T-helper 17 cell (primary cell): ENCODE measurements around the gene XIST. TPM values are rescaled to one million over a fixed set of nuclear protein-coding genes. Genes with fewer than 3 reads are reported as not detected.
"Not testable (repeated sequence)": the region's sequence is repeated elsewhere in the genome, so short reads cannot be mapped to it uniquely, and the experiment has no call there.

Source experiments
- ATAC-seq: fragments of 150-1000 bp; cut with Tn5 transposase; 2 replicates; pipeline ENCODE4 v1.10.0; 2021; ENCODE audit warnings: mild to moderate bottlenecking, moderate library complexity
- DNase-seq, 3 donors: peaks; one replicate each; pipeline versions ENCODE4 v3.0.0 to v3.0.0-alpha.2; 2020 to 2021
- H3K9me3 ChIP-seq: one replicate; pipeline ENCODE4 v1.7.0; 2013; ENCODE audit warnings: low read length, mild to moderate bottlenecking; ENCODE audit not compliant: control insufficient read depth, poor library complexity, severe bottlenecking
- H3K27ac Mint-ChIP-seq: one replicate; pipeline ENCODE4 v1.8.0; 2022; ENCODE audit warnings: mild to moderate bottlenecking, moderate library complexity, mixed read lengths
- H3K27me3 Mint-ChIP-seq: one replicate; pipeline ENCODE4 v1.8.0; 2022; ENCODE audit warnings: mixed read lengths
- H3K36me3 Mint-ChIP-seq: one replicate; pipeline ENCODE4 v1.8.0; 2022; ENCODE audit warnings: low read depth, mixed read lengths
- H3K4me1 Mint-ChIP-seq: one replicate; pipeline ENCODE4 v1.8.0; 2022; ENCODE audit warnings: mild to moderate bottlenecking, mixed read lengths
- H3K4me3 Mint-ChIP-seq: one replicate; pipeline ENCODE4 v1.8.0; 2022; ENCODE audit warnings: mild to moderate bottlenecking, moderate library complexity, mixed read lengths
- total RNA-seq, 4 donors: library from RNA in 2 of 4; stranded (reverse) in 2 of 4; gene quantifications; one replicate each; pipeline ENCODE4 v1.2.3 and lab custom pipeline; 2022 to 2026

XIST gene
- total RNA-seq, 2 donors from 2014 or later: not detected

DNA sequence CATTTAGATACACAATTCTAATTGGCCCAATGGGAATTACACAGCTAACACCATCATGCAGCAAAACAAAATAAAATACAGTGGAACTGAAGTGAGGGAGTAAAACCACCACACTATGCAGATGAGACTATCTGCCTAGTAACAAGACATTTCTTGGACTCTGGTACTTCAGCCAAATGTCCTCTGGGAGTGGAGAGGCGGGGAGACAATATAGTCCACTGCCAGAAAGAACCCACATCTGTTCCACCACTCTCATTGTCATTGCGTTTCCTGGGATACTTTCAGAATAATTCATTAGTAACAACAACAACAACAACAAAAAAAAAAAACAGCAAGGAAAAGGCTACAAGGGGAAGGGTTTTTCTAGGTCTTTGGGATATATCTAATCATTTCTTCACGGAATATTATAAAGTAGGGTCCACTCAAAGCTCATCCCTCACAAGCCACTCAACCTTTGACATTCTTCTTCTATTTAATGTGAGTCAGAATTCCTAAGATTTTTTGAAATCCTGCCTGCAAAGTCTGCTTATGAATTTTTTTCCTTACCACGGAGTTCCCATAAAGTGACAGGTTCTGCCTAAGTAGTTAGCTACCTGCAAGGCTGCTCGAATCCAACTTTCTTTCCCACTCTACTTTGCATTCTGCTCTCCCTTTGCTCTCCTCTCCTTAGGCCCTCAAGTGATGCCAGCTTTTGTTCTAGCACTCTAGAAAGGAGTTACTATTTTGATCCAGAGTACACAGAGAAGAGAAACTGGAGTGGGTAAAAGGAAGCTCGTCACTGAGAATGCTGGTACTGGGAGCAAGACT, 34.9 kb downstream of the XIST start:
- DNase-seq: no peak
- H3K36me3 Mint-ChIP-seq: no peaks in the 10 kb centered on the region
- no peak for ATAC-seq
- no peaks in the 10 kb centered on the region for H3K9me3 ChIP-seq
- no peak overlapping the region for H3K4me3 Mint-ChIP-seq
- peaks cover 4% of the 10 kb centered on the region for H3K27me3 Mint-ChIP-seq
- H3K4me1 Mint-ChIP-seq: no peaks in the 10 kb centered on the region
- no peak overlapping the region for H3K27ac Mint-ChIP-seq

DNA sequence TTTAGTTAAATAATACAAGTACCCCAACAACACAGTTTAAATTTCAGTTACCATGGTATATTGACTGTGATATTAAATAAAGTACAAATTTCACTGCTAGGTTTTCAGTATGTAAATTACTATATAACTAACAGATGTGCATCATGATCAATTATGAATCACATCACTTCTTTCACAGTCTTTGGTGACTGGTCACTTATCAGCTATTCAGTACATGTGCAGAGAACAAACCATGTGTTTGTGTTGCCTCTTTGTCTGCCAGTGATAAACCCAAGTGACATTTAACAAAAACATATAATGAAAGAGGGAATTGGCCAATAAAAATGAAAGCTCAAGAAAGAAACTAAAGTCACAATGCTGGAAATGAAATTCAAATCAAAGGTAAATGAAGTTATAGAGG, 40.3 kb downstream of the XIST start:
- no peaks in the 10 kb centered on the region for H3K27me3 Mint-ChIP-seq
- H3K36me3 Mint-ChIP-seq: no peaks in the 10 kb centered on the region
- H3K27ac Mint-ChIP-seq: no peak overlapping the region
- DNase-seq: no peak
- no peaks in the 10 kb centered on the region for H3K4me1 Mint-ChIP-seq
- no peak overlapping the region for H3K4me3 Mint-ChIP-seq
- H3K9me3 ChIP-seq: no peaks in the 10 kb centered on the region
- no peak for ATAC-seq

DNA sequence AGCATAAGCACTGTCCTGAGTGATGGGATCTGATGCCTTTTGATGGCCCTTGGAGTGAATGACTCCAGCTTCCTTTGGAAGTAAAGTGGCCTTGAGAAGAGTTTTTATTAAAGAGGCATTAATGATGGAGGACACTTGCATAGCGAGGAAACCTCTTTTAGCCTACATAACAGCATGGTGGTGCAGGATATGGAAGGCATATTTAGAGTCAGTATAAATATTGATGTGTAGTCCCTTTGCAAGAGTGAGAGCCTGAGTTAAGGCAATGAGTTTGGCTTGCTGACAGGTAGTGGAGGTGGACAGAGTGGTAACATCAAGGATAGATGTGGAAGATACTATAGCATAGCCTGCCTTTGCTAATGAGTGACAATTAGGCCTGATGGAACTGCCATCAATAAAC, 48.4 kb downstream of the XIST start:
- H3K36me3 Mint-ChIP-seq, ATAC-seq, H3K4me1 Mint-ChIP-seq, DNase-seq, H3K27me3 Mint-ChIP-seq, H3K9me3 ChIP-seq, H3K4me3 Mint-ChIP-seq, H3K27ac Mint-ChIP-seq: not testable (repeated sequence)

DNA sequence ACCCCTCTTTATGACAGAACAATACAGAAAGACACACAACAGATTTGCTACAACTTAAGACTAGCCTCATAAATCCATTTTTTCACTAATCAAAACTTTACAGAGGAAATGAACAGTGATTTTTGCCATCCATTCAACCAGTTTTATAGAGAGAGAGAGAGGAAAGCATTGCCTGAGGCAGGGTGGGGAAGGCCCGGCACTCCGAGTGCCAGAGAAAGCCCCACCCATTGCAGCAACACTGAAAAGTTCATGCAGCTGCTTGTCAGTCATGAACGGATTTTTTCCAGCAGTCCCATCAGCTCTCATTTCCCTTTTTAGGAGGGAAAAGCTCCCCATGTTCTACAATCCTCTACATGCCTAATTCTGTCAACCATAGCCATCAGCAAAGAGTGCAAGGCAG, 52.6 kb downstream of the XIST start:
- no peak for ATAC-seq
- no peak overlapping the region for H3K4me3 Mint-ChIP-seq
- H3K36me3 Mint-ChIP-seq: no peaks in the 10 kb centered on the region
- H3K27ac Mint-ChIP-seq: no peak overlapping the region
- DNase-seq: no peak
- no peaks in the 10 kb centered on the region for H3K4me1 Mint-ChIP-seq
- H3K9me3 ChIP-seq: no peaks in the 10 kb centered on the region
- no peaks in the 10 kb centered on the region for H3K27me3 Mint-ChIP-seq

DNA sequence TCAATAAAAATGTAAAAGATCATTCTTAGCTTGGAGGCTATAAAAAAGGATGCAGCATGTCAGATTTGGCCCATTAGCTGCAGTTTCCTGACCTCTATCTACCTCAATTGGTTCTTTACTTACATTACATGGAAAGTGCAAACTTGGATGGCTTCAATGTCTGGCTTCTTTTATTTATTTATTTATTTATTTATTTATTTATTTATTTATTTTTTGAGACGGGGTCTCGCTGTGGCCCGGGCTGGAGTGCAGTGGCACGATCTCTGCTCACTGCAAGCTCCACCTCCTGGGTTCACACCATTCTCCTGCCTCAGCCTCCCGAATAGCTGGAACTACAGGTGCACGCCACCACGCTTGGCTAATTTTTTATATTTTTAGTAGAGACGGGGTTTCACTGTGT, 60.0 kb downstream of the XIST start:
- not testable (repeated sequence) for H3K27ac Mint-ChIP-seq, ATAC-seq, H3K36me3 Mint-ChIP-seq, DNase-seq, H3K4me1 Mint-ChIP-seq, H3K4me3 Mint-ChIP-seq, H3K27me3 Mint-ChIP-seq, H3K9me3 ChIP-seq

DNA sequence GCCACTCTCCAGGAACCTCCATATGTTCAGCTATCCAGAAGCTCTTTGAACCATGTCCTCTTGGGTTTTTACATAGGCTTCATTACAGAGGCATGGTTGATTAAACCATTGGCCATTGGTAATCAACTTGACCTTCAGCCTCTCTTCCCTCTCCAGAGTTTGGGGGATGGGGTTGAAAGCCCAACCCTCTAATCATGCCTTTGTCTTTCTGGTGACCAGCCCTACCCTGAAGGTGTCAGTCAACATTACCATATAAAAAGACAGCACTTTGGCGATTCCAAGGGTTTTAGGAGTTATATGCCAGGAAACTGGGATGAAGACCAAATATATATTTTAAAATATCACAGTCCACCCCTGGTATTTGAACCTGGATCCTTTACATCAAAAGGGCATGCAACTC, 67.0 kb downstream of the XIST start:
- no peaks in the 10 kb centered on the region for H3K36me3 Mint-ChIP-seq
- ATAC-seq (no peak), DNase-seq (no peak)
- no peaks in the 10 kb centered on the region for H3K9me3 ChIP-seq
- no peaks in the 10 kb centered on the region for H3K27me3 Mint-ChIP-seq
- no peaks in the 10 kb centered on the region for H3K4me1 Mint-ChIP-seq
- no peak overlapping the region for H3K4me3 Mint-ChIP-seq
- H3K27ac Mint-ChIP-seq: no peak overlapping the region
